IMR-90 (cell line): Measurements from ENCODE around the gene GSG1.

Experiments
- CEBPB ChIP-seq: IDR thresholded peaks from 2 replicates; pipeline ENCODE4 v1.6.1; 2012; ENCODE audit warnings: low read depth, low read length, improper control_type of control experiment
- CTCF ChIP-seq: conservative IDR thresholded peaks from 2 replicates; pipeline ENCODE4 v1.5.1; 2012; ENCODE audit warnings: mild to moderate bottlenecking, low read depth, low read length, improper control_type of control experiment
- ELK1 ChIP-seq: fragments of 150-350 bp; IDR thresholded peaks from 2 replicates; pipeline ENCODE4 v1.6.1; 2016; ENCODE audit warnings: low read depth, mild to moderate bottlenecking, low read length, moderate library complexity, borderline replicate concordance
- MAFK ChIP-seq: IDR thresholded peaks from 2 replicates; pipeline ENCODE4 v1.6.1; 2012; ENCODE audit warnings: low read depth, low read length, improper control_type of control experiment
- MAZ ChIP-seq: IDR thresholded peaks from 2 replicates; pipeline ENCODE4 v1.6.1; 2012; ENCODE audit warnings: low read depth, mild to moderate bottlenecking, low read length, improper control_type of control experiment, moderate library complexity, borderline replicate concordance
- MXI1 ChIP-seq: IDR thresholded peaks from 2 replicates; pipeline ENCODE4 v1.6.1; 2012; ENCODE audit warnings: low read depth, mild to moderate bottlenecking, low read length, moderate library complexity, borderline replicate concordance
- NFE2L2 ChIP-seq: fragments of 150-350 bp; IDR thresholded peaks from 2 replicates; pipeline ENCODE4 v1.6.1; 2016; ENCODE audit warnings: low read depth, mild to moderate bottlenecking, low read length
- POLR2A ChIP-seq: IDR thresholded peaks from 2 replicates; pipeline ENCODE4 v1.6.1; 2012; ENCODE audit warnings: mild to moderate bottlenecking, low read depth, low read length
- RAD21 ChIP-seq: IDR thresholded peaks from 2 replicates; pipeline ENCODE4 v1.6.1; 2012; ENCODE audit warnings: low read length, improper control_type of control experiment
- RFX5 ChIP-seq: IDR thresholded peaks from 2 replicates; pipeline ENCODE4 v1.8.0; 2012; ENCODE audit warnings: low read depth, mild to moderate bottlenecking, low read length, moderate library complexity
- SMC3 ChIP-seq: fragments of 150-350 bp; IDR thresholded peaks from 2 replicates; pipeline ENCODE4 v1.6.1; 2016; ENCODE audit warnings: low read depth, mild to moderate bottlenecking, antibody characterized with exemption, low read length, moderate library complexity

GRCh38 chr12:13103391-13104033 lies at the start of gene GSG1:
- TF ChIP-seq MAZ = no peak
- peak; percentile 55; the same call in 1 of the 2 replicates for TF ChIP-seq CEBPB
- TF ChIP-seq CTCF = no peak
- no peak for TF ChIP-seq SMC3
- TF ChIP-seq POLR2A = no peak
- TF ChIP-seq ELK1 = no peak
- TF ChIP-seq RAD21 = no peak
- TF ChIP-seq RFX5 = no peak
- TF ChIP-seq MAFK = no peak
- no peak for TF ChIP-seq NFE2L2
- TF ChIP-seq MXI1 = no peak
